Endothelial cell of umbilical vein (primary cell): ENCODE measurements around the gene DAZAP1. TPM values are rescaled to one million over a fixed set of nuclear protein-coding genes. Genes with fewer than 3 reads are reported as not detected.

Experiments used
- BruUV-seq: library from RNA; stranded (reverse); fragments of 400-500 nt; replicated peaks from 2 replicates; lab custom pipeline; 2021; lab: Mats Ljungman, UMichigan
- CTCF ChIA-PET: fragments of 300-600, 350-600 bp; sonication (Branson Sonifier 250); formaldehyde crosslinking; loops from one replicate; lab custom pipeline; 2021; ENCODE audit warnings: antibody characterized with exemption, inconsistent platforms; lab: Charles Lee
- POLR2A ChIA-PET: fragments of 300-600, 350-600 bp; sonication (Branson Sonifier 250); formaldehyde crosslinking; loops from one replicate; lab custom pipeline; 2021; ENCODE audit warnings: antibody characterized with exemption, inconsistent platforms; lab: Charles Lee
- DNase-seq: peaks from one replicate; pipeline ENCODE4 v3.0.0-alpha.2; 2011; ENCODE audit warnings: low read depth, low spot score
- FAIRE-seq: peaks from 2 replicates; lab custom pipeline; 2011; peaks lifted over from hg19 to GRCh38; lab: Jason Lieb, UNC
- H2AFZ ChIP-seq: 2 replicates; pipeline ENCODE4 v1.6.0; 2012; ENCODE audit warnings: low read depth, low read length, control low read depth, inconsistent platforms
- H3K27ac ChIP-seq: 2 replicates; pipeline ENCODE4 v1.5.1; 2011; ENCODE audit warnings: low read depth, mild to moderate bottlenecking, control low read depth, low read length, moderate library complexity; ENCODE audit not compliant: insufficient read depth
- H3K27me3 ChIP-seq, 2 experiments: 2 replicates each; pipeline versions ENCODE4 v1.6.0 to v1.6.1; 2011; ENCODE audit warnings: low read length in 2 of 2, mixed read lengths in 1 of 2; ENCODE audit not compliant: control insufficient read depth in 2 of 2, insufficient read depth in 2 of 2
- H3K36me3 ChIP-seq, 2 experiments: 2 replicates in 1 of 2; 3 replicates in 1 of 2; pipeline ENCODE4 v1.5.1; 2011; ENCODE audit warnings: low read length in 2 of 2, mild to moderate bottlenecking in 1 of 2, moderate library complexity in 1 of 2; ENCODE audit not compliant: control insufficient read depth in 2 of 2, insufficient read depth in 2 of 2; ENCODE audit errors: extremely low read depth in 1 of 2
- H3K4me1 ChIP-seq: 3 replicates; pipeline ENCODE4 v1.5.1; 2011; ENCODE audit warnings: mild to moderate bottlenecking, low read length; ENCODE audit not compliant: control insufficient read depth, insufficient read depth; ENCODE audit errors: extremely low read depth
- H3K4me2 ChIP-seq: 2 replicates; pipeline ENCODE4 v1.6.1; 2011; ENCODE audit warnings: low read length, control low read depth, mixed read lengths; ENCODE audit not compliant: insufficient read depth
- H3K4me3 ChIP-seq, 3 experiments: fragments of 200-600 bp in 1 of 3; sonication (generic), shearing (Covaris generic) in 1 of 3; replicated peaks in 1 of 3; 2 replicates each; pipeline ENCODE4 v1.5.1; 2011 to 2016; ENCODE audit warnings: control low read depth in 3 of 3, low read length in 3 of 3, mild to moderate bottlenecking in 2 of 3, inconsistent platforms in 1 of 3, low read depth in 1 of 3, moderate library complexity in 1 of 3; ENCODE audit not compliant: insufficient read depth in 1 of 3
- H3K79me2 ChIP-seq: 2 replicates; pipeline ENCODE4 v1.6.0; 2012; ENCODE audit warnings: low read length, inconsistent platforms; ENCODE audit not compliant: control insufficient read depth, insufficient read depth
- H3K9ac ChIP-seq: replicated peaks from 2 replicates; pipeline ENCODE3; 2011; ENCODE audit warnings: low read length, control low read depth; ENCODE audit not compliant: insufficient read depth; ENCODE audit errors: extremely low read depth
- H3K9me1 ChIP-seq: replicated peaks from 3 replicates; pipeline ENCODE4 v1.6.0; 2011; ENCODE audit warnings: mild to moderate bottlenecking, low read length; ENCODE audit not compliant: control insufficient read depth, insufficient read depth; ENCODE audit errors: extremely low read depth
- H3K9me3 ChIP-seq: replicated peaks from 2 replicates; pipeline ENCODE4 v1.5.1; 2012; ENCODE audit warnings: low read length, inconsistent platforms; ENCODE audit not compliant: control insufficient read depth, insufficient read depth
- H4K20me1 ChIP-seq: replicated peaks from 2 replicates; pipeline ENCODE3; 2011; ENCODE audit warnings: mild to moderate bottlenecking, low read length; ENCODE audit not compliant: control insufficient read depth, insufficient read depth; ENCODE audit errors: extremely low read depth
- CTCF ChIP-seq, 2 donors: IDR thresholded peaks; 1 replicate in 1 of 2; 2 replicates in 1 of 2; pipeline ENCODE4 v1.5.1; 2011; ENCODE audit warnings: low read length in 2 of 2, mild to moderate bottlenecking in 2 of 2, moderate library complexity in 2 of 2, control low read depth in 1 of 2, inconsistent platforms in 1 of 2, low read depth in 1 of 2; ENCODE audit not compliant: insufficient read depth in 1 of 2; ENCODE audit errors: extremely low read depth in 1 of 2
- EZH2 ChIP-seq: IDR thresholded peaks from 2 replicates; pipeline ENCODE4 v1.6.1; 2012; ENCODE audit warnings: borderline replicate concordance, low read depth, mild to moderate bottlenecking, moderate library complexity, low read length, inconsistent platforms; ENCODE audit not compliant: severe bottlenecking
- FOS ChIP-seq: IDR thresholded peaks from 2 replicates; pipeline ENCODE4 v1.6.1; 2011; ENCODE audit warnings: mild to moderate bottlenecking, low read length, moderate library complexity, borderline replicate concordance; ENCODE audit not compliant: insufficient read depth
- GATA2 ChIP-seq: IDR thresholded peaks from 2 replicates; pipeline ENCODE4 v1.7.0; 2011; ENCODE audit warnings: low read depth, mild to moderate bottlenecking, moderate library complexity, mixed read lengths, low read length; ENCODE audit not compliant: insufficient read length, insufficient read depth
- JUN ChIP-seq: IDR thresholded peaks from 2 replicates; pipeline ENCODE4 v1.6.1; 2011; ENCODE audit warnings: borderline replicate concordance, low read depth; ENCODE audit not compliant: insufficient read length, insufficient read depth
- MAX ChIP-seq: IDR thresholded peaks from 2 replicates; pipeline ENCODE4 v1.6.1; 2011; ENCODE audit not compliant: insufficient read depth, insufficient read length
- POLR2A ChIP-seq: IDR thresholded peaks from 2 replicates; pipeline ENCODE4 v1.6.1; 2012; ENCODE audit warnings: low read depth, mild to moderate bottlenecking, control low read depth, low read length
- POLR2AphosphoS5 ChIP-seq: IDR thresholded peaks from 2 replicates; pipeline ENCODE4 v1.6.1; 2012; ENCODE audit warnings: low read depth, mild to moderate bottlenecking, control low read depth, low read length, moderate library complexity; ENCODE audit not compliant: insufficient read depth
- dilution Hi-C: fragments of 300-500 bp; cut with MboI; formaldehyde crosslinking; loops from one replicate; pipeline ENCODE4 v1.15.0; 2019; ENCODE audit warnings: low sequenced_read_pairs; ENCODE audit not compliant: extremely low pct_ligation_motif_present
- intact Hi-C: fragments of 100-400 bp; cut with micrococcal nuclease; formaldehyde crosslinking; loops from one replicate; pipeline ENCODE4 v1.10.0; 2022
- polyA plus RNA-seq, 4 experiments: library from polyadenylated mRNA; depleted of rRNA in 3 of 4; stranded (reverse) in 3 of 4; unstranded in 1 of 4; fragments of >200 nt; gene quantifications; 2 replicates each; pipeline versions ENCODE4 v1.2.1 to v1.2.3, GENCODE V29; 2011 to 2012; ENCODE audit warnings: missing spikeins in 1 of 4
- total RNA-seq: library from RNA; stranded (reverse); gene quantifications from 2 replicates; pipeline ENCODE4 v1.2.3, GENCODE V29; 2021

DAZAP1 gene
- total and polyA plus RNA-seq, 2 donors (not counting 3 experiments of a cell fraction or from before 2014, with no cell fraction given), result 50.1 to 187 TPM

GRCh38 chr19:1470305-1471009 lies 63.1 kb downstream of the DAZAP1 start:
- CTCF ChIA-PET, result no interaction called here
- Histone ChIP-seq H3K9me1 (no peaks in the 10 kb centered on the region), H2AFZ (no peak overlapping the region), H4K20me1 (no peaks in the 10 kb centered on the region), H3K9me3 (no peaks in the 10 kb centered on the region), H3K9ac (no peak overlapping the region), H3K27ac (no peak overlapping the region), H3K36me3 (no peaks in the 10 kb centered on the region), H3K27me3 (peaks cover 42 to 77% of the 10 kb centered on the region in 2 experiments), H3K4me1 (peaks cover 5% of the 10 kb centered on the region), H3K4me3 (no peak overlapping the region), H3K4me2 (no peak overlapping the region), H3K79me2 (no peaks in the 10 kb centered on the region)
- DNase-seq (no peak), FAIRE-seq (no peak)
- peak; percentile 94 for TF ChIP-seq EZH2
- no peak for TF ChIP-seq GATA2
- POLR2A ChIA-PET, result no interaction called here
- intact Hi-C loops (loop anchor here (2.0 kb wide), 1 partner anchor 20 kb away; the partner anchor contains the start of genes PCSK4 and REEP6), dilution Hi-C loops (no loop called here)
- BruUV-seq, result no TSS peak

DNA sequence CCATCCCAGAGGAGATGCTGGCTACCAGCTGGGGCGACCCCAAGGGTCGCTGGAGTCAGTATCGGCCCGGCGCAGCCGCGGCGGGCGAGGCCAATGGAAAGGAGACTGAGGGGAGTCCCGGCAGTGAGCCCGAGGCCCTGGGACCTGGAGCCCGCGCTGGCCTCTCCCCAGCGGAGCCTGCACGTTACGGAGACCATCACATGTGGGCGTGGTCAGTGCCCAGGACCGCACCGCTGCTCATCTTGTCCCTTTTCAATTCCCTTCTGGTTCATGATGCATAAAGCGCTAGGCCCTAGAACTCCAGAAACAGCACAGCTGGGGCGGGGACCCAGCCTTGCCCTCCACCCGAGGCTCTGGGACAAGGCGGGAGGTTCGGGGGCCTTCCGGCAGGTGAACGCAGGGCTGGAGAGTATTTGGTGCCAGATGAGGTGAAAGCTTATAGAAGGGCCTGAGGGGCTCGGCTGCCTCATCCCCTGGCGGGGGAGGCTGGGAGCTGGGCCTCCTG lies 63.7 kb downstream of the DAZAP1 start:
- H3K4me1 ChIP-seq, result peaks cover 5% of the 10 kb centered on the region
- no peak overlapping the region for H3K4me3 ChIP-seq
- peaks cover 0 to 1% of the 10 kb centered on the region in 2 experiments for H3K36me3 ChIP-seq
- ChIA-PET CTCF (interaction anchor here (1.2 to 1.8 kb wide), 2 partner anchors 26 to 75 kb away, joined by 4 to 6 read pairs; no protein-coding TSS in a partner anchor), POLR2A (no interaction called here)
- peak; percentile 56 for FAIRE-seq
- no peak overlapping the region for H2AFZ ChIP-seq
- no peaks in the 10 kb centered on the region for H3K79me2 ChIP-seq
- DNase-seq, result no peak
- H3K9me3 ChIP-seq, result no peaks in the 10 kb centered on the region
- dilution Hi-C loops (no loop called here), intact Hi-C loops (loop anchor here (2.0 kb wide), 1 partner anchor 20 kb away; the partner anchor contains the start of genes PCSK4 and REEP6)
- no peak overlapping the region for H3K9ac ChIP-seq
- H4K20me1 ChIP-seq, result no peaks in the 10 kb centered on the region
- H3K27ac ChIP-seq, result no peak overlapping the region
- TF ChIP-seq CTCF (IDR thresholded peaks at IDR 0.05; ENCODE audit: extremely low read depth in 1 of 2, insufficient read depth in 1 of 2, low read depth in 1 of 2, low read length in 2 of 2) (no peak), FOS (no peak), EZH2 (peak; percentile 38), POLR2A (no peak), JUN (no peak), GATA2 (no peak), MAX (no peak), POLR2AphosphoS5 (no peak)
- H3K4me2 ChIP-seq, result no peak overlapping the region
- no peaks in the 10 kb centered on the region for H3K9me1 ChIP-seq
- H3K27me3 ChIP-seq, result peaks cover 39 to 71% of the 10 kb centered on the region in 2 experiments
- BruUV-seq, result no TSS peak
